SK-N-MC (cell line): ENCODE measurements around the gene TMEM38A.
"Not testable (repeated sequence)": the region's sequence is repeated elsewhere in the genome, so short reads cannot be mapped to it uniquely, and the experiment has no call there.

Source experiments
- DNase-seq: peaks from one replicate; pipeline ENCODE4 v3.0.0-alpha.2; 2011; ENCODE audit warnings: low read depth, low spot score
- H3K27ac ChIP-seq: fragments of 200-600 bp; sonication (generic); 2 replicates; pipeline ENCODE4 v1.5.1; 2016; ENCODE audit warnings: mixed run types
- H3K36me3 ChIP-seq: fragments of 200-600 bp; sonication (generic); 2 replicates; pipeline ENCODE4 v1.6.1; 2017; ENCODE audit warnings: antibody characterized with exemption, low read length, mixed read lengths; ENCODE audit not compliant: insufficient read depth
- H3K4me3 ChIP-seq: fragments of 200-600 bp; sonication (generic); 2 replicates; pipeline ENCODE4 v1.5.1; 2016
- H3K9ac ChIP-seq: fragments of 200-600 bp; sonication (generic); 2 replicates; pipeline ENCODE4 v1.8.0; 2017; ENCODE audit warnings: mixed run types, mixed read lengths; ENCODE audit not compliant: insufficient read length
- H3K9me3 ChIP-seq: fragments of 200-600 bp; sonication (generic); 2 replicates; pipeline ENCODE4 v1.6.1; 2017; ENCODE audit warnings: low read depth, mild to moderate bottlenecking, antibody characterized with exemption, low read length, moderate library complexity, mixed read lengths
- EZH2 ChIP-seq: fragments of 200-600 bp; sonication (generic); IDR thresholded peaks from one replicate; pipeline ENCODE4 v1.6.1; 2017; ENCODE audit warnings: antibody characterized with exemption
- FOXP2 ChIP-seq: optimal IDR thresholded peaks from 2 replicates; pipeline ENCODE3; 2011; ENCODE audit warnings: mild to moderate bottlenecking, moderate library complexity; ENCODE audit not compliant: insufficient read depth; ENCODE audit errors: extremely low read length, control extremely low read depth
- POLR2AphosphoS5 ChIP-seq: IDR thresholded peaks from 2 replicates; pipeline ENCODE4 v1.6.1; 2012; ENCODE audit warnings: mild to moderate bottlenecking, low read depth, low read length, borderline replicate concordance

The TMEM38A gene

GRCh38 chr19:16703677-16704076 is 42.7 kb downstream of the TMEM38A start:
- DNase-seq = no peak
- no peak for TF ChIP-seq FOXP2
- no peak for TF ChIP-seq POLR2AphosphoS5
- no peak for TF ChIP-seq EZH2
- Histone ChIP-seq H3K4me3 (no peak overlapping the region), H3K9ac (no peak overlapping the region), H3K27ac (no peak overlapping the region), H3K9me3 (no peaks in the 10 kb centered on the region), H3K36me3 (no peaks in the 10 kb centered on the region)

- DNase-seq, H3K4me3 ChIP-seq, H3K27ac ChIP-seq, H3K36me3 ChIP-seq, H3K9ac ChIP-seq, H3K9me3 ChIP-seq: not testable (repeated sequence)
Measured at GRCh38 chr19:16710870-16711269, 49.9 kb downstream of the TMEM38A start.

- H3K36me3 ChIP-seq, H3K9me3 ChIP-seq, DNase-seq, H3K9ac ChIP-seq, H3K27ac ChIP-seq, H3K4me3 ChIP-seq: not testable (repeated sequence)
Measured at GRCh38 chr19:16712295-16712694, 51.4 kb downstream of the TMEM38A start.

- Histone ChIP-seq H3K27ac (no peak overlapping the region), H3K9ac (no peak overlapping the region), H3K9me3 (no peaks in the 10 kb centered on the region), H3K36me3 (no peaks in the 10 kb centered on the region), H3K4me3 (no peak overlapping the region)
- TF ChIP-seq EZH2 (no peak), FOXP2 (no peak), POLR2AphosphoS5 (no peak)
- no peak for DNase-seq
Measured at GRCh38 chr19:16714702-16715287, 53.9 kb downstream of the TMEM38A start.

- Histone ChIP-seq H3K9ac (no peak overlapping the region), H3K9me3 (no peaks in the 10 kb centered on the region), H3K27ac (no peak overlapping the region), H3K4me3 (no peak overlapping the region), H3K36me3 (no peaks in the 10 kb centered on the region)
- no peak for TF ChIP-seq EZH2
- TF ChIP-seq FOXP2 = no peak
- no peak for TF ChIP-seq POLR2AphosphoS5
- DNase-seq = no peak
Measured at GRCh38 chr19:16715611-16716010, 54.7 kb downstream of the TMEM38A start.

GRCh38 chr19:16721051-16721450 is 60.1 kb downstream of the TMEM38A start:
- TF ChIP-seq FOXP2 = no peak
- TF ChIP-seq EZH2 = no peak
- TF ChIP-seq POLR2AphosphoS5 = no peak
- Histone ChIP-seq H3K9ac (no peak overlapping the region), H3K9me3 (no peaks in the 10 kb centered on the region), H3K36me3 (no peaks in the 10 kb centered on the region), H3K27ac (no peak overlapping the region), H3K4me3 (no peak overlapping the region)
- no peak for DNase-seq

- no peak for TF ChIP-seq EZH2
- TF ChIP-seq POLR2AphosphoS5 = no peak
- no peak for TF ChIP-seq FOXP2
- Histone ChIP-seq H3K36me3 (no peaks in the 10 kb centered on the region), H3K9me3 (no peaks in the 10 kb centered on the region), H3K9ac (no peak overlapping the region), H3K27ac (no peak overlapping the region), H3K4me3 (no peak overlapping the region)
- DNase-seq = no peak
Measured at GRCh38 chr19:16722591-16722990, 61.7 kb downstream of the TMEM38A start.

GRCh38 chr19:16726916-16727315 is 66.0 kb downstream of the TMEM38A start:
- Histone ChIP-seq H3K27ac (no peak overlapping the region), H3K4me3 (no peak overlapping the region), H3K9ac (no peak overlapping the region), H3K36me3 (no peaks in the 10 kb centered on the region), H3K9me3 (no peaks in the 10 kb centered on the region)
- no peak for DNase-seq
- TF ChIP-seq POLR2AphosphoS5 = no peak

- DNase-seq = peak; percentile 86
- peak; percentile 38; the same call in 1 of the 2 replicates for TF ChIP-seq POLR2AphosphoS5
- peak overlapping the region; percentile 91 for H3K27ac ChIP-seq
- not testable (repeated sequence) for H3K4me3 ChIP-seq, H3K36me3 ChIP-seq, H3K9ac ChIP-seq, H3K9me3 ChIP-seq
Measured at GRCh38 chr19:16735650-16736266, 74.8 kb downstream of the TMEM38A start.
